GM18870 (cell line): ENCODE measurements around the gene DBH.

Experiments used
- ATAC-seq: cut with Tn5 transposase; IDR thresholded peaks from one replicate; pipeline ENCODE4 v1.9.1; 2021; ENCODE audit warnings: moderate library complexity; ENCODE audit not compliant: unreplicated experiment

DBH gene

DNA sequence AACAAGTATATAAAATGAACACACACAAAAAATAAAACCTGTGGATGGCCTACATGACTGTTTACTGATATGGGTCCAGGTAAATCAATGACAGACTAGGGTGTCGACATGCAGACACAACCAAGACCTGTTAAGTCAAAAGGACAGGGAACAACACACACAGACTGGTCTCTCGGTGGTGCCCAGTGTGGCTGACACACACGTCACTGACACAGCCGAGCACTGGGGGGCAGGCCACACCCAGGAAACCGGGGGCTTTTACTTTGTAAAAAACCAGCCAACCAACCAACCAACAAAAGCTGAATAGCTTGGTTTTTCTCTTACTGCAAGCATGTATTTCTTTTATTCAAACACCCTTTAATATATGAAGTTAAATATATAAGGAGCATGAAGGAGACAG, 31.9 kb upstream of the DBH start:
- no peak for ATAC-seq

DNA sequence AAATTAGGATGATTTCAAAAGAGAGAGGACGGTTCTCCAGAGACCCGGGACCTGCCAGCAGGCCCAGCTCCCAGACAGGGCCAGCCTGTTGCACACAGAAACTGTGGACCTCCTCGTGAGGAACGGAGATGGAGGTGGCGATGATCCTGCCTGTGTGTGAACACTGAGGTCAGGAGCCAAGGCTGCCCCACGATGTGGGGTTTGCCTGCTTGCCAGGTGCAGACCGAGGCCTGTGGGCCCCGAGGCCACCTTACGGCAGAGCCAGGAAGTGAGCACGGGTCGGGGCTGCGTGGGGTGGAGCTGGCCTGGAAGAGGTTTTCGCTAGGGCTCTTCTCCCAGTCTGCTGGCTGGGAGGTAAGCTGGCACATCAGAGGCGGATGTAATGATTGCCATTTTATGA, 31.3 kb upstream of the DBH start:
- ATAC-seq, result no peak

DNA sequence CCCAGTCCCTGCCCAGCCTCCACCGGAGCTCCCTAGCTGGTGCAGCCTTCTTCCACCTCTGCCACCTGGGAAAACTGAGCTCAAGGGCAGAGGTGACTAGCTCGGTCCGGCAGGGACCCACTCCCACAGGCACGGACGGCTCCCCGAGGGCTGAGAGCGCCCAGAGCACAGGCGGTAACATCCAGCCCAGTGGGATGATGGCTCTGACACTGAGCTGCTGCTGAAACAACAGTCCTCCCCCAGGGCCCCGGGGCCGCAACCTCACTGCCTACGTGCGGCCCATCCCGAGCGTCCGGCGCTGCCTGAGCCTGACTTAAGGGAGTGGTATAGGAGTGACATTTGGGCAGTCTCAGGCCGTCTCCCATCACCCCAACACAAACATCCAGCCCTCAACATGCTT, 30.7 kb upstream of the DBH start:
- ATAC-seq, result no peak

DNA sequence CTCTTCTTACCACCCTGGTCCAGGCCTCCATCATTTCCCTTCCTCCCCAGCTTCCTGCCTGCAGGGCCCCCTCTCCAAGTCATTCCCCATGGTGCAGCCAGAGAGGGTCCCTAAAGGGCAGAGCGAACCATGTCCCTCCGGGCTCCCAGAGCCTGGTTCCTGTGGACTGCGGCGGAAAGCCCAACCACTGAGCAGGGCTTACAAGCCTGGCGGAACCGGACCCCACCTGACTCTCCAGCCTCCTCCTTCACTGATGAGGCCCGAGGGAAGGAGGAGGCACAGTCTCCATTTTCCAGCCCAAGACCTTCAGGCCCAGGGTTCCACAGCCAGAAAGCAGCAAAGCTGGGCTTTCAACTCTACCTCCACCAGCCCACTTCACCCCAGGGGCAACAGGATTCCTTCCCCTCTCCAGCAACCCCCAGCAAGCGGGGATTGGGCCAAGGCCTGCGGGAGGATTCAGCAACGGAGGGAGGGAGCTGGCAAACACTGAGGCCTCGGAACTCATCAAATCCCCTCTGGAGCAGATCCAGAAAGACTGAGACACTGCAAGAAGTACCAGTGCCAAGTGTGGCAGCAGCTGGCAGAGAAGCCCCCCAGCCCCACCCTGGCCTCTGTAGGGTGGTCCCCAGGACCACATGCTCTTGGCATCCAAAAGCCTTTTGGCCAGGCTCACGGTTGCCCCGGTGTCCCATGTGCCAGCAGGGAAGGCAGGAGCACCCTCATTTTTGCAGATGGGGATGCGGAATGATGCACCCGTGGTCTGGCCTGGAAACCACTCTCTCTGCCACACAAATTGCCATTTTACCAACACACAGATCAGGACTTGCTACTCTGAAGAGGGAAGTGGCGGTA, 30.1 kb upstream of the DBH start:
- no peak for ATAC-seq

DNA sequence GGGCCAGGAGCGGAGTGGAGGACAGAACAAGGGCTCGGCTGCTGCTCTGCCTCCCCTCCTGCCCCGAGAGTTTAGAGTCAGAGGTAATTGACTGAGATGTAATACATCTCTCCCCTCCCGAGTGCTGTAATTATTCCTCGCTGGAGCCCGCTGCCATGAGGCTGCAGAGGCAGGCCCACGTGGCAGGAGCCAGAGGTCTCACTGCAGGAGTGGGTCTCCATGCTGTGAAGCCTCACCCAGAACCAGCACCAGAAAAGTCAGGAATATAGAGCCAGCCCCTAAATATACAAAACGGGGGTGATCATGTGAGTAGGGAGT, 29.5 kb upstream of the DBH start:
- no peak for ATAC-seq

DNA sequence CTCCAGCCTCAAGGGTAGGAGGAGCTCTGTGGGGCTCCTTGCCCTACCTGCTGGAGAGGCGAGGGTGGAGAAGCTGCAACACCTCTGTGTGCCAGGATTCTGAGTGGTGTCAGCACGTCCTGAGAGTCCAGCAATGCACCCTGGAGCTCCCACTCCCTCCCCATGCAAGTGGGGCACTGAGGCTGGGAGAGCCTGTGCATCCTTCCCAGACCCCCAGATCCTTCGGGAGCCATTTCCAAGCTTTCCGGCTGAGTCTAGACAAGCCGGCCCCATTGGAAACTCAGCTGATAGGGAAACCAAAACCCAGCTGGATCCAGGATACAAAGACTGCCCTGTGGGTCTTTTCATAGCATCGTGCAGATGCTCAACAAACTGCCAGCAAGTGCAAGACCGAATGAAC, 28.8 kb upstream of the DBH start:
- no peak for ATAC-seq

DNA sequence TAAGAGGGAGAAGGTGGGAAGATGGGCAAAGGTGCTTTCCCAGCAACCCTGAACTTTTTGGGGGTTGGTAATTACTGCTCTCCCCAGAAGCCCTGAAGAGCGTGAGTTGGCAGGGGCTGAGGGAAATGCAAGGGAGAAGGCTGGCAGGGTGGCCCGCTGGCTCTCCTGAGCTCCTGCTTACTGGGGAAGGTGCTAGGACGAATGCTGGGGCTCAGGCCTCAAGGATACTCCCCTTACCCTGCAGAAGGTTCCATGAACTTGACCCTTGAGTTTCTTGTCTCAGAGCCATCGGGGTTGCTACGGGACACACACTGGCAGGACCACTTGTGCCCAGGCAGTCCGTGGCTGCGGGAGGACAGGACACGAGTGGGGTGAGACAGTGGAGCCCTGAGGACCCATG, 28.2 kb upstream of the DBH start:
- no peak for ATAC-seq

DNA sequence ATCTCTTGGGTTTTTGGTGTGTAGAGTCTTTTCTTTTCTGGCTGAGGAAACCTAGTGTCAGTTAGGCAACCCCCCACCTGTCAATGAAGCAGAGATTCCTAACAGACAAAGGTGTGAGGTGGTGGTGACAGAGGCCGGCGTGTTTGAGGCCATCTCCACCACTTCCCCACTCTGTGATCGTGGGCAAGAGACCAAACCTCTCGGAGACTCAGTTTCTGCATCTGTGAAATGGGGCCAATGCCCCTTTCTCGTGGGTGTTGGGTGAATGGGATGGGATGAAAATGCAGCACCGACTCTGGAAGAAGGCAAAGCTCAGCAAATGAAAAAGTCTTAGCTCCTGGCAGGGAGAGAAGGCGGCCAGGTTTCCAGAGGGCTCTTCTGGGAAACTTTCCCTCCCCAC, 27.8 kb upstream of the DBH start:
- ATAC-seq, result no peak

DNA sequence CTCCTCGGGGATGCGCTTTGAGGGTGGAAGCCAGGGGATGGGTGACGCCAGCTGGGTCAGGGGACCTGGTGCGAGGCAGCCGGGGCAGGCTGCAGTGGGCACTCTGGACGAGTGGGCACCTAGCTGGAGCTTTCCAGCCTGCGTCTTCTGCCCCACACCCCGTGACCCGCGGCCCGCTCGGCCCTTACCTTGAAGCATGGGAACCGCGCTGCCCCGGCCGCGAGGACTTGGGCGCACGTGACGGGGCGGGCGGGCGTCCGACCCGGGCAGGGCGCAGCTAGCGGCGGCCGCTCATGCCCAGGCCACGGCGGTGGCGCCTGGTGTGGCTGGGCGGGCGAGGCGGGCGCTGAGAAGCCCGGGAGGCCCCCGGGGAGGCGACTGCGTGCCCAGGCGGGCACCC, 27.3 kb upstream of the DBH start:
- ATAC-seq, result no peak

DNA sequence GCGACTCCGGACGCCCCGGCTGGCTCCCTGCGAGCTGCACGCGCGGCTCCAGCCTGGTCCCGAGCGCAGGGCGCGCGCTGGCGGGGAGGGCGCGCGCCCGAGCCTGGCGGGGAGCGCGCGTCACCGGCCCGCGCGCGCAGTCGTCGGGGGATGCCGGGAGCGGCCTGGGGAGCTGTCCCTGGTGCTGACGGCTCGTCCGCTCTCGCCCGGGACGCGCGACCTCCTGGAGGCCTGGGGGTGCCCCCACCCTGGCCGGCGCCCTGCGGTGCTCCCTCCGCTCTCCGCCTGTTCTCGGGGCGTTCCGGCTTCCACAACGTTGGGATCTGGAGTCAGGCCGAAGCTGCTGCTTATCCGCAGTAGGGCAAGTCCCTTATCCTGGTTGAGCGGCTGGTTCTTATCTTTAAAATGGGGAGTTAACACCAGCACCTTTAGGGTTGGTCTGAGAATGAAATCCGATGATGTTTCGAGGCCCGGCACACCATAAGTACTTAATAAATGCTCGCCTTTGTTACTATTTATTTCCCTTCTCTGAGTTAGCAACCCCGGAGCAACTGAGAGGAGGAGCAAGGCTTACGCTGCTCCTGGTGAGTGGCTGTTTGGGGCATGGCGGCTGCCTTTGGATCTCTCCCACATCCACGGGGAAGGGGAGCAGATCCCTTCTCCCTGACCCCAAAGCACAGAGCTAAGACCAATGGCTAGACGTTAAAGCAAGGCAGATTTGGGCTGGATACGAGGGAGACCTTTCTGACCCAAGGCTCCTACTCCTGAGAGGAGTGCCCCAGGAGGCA, 26.7 kb upstream of the DBH start, which contains the start of gene FAM163B:
FAM163B (minus strand) TSS at position 79 of the 788 bp plus-strand sequence. CDS start 29,166 bp downstream, outside the sequence.
- ATAC-seq, result no peak

DNA sequence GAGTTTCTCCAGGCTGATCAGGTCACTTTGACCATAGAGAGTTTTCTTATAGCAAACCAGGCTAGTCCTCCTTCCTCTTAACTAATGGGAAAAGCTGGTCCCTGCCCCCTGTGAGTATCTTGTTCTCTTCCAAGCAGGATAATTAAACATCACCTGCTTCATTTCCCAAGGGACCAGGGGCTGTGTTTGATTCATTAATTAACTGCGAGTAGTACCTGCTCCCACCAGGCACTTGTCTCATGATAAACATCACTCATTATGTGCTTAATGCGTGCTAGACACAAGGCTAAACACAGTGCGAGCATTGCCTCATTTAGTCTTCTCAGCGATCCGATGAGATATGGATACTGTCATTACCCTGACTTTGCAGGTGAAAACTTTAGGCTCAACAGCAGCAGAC, 25.3 kb upstream of the DBH start:
- ATAC-seq, result no peak

DNA sequence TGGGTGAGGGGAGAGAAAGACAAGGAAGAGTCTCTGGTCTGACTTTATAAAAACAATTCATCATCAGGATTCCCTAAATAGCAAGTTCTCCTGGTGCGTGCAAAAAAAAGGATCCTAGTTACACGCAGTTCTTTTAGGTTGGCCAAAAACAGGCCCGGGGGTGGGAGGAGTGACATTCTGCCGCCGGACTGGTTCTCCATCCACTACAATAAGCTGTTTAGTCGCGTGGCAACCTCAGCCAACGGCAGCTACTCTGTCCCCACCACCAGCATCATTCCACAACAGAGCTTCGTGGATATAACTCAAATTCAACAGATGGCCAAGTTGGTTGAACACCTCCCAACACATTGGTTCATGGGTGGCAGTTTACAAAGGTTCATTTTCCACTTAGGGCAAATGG, 24.1 kb upstream of the DBH start:
- no peak for ATAC-seq

DNA sequence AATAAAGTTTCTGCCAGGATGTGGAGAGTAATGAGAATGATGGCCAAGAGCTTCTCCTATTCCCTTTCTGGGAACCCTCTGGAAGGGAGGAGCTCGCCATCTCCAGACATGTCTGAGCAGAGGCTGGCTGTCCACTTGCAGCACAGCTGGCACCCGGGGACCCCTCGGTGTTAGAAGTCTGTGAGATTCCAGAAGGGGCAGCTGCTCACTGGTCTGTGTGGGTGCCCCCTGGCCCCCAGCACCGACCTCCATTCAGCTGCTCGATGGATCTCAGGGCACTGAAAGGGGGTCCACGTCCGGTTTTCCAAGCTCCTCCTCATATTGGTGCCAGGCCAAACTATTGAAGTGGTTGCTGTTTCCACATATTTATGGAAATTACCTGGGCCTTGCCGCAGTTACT, 23.3 kb upstream of the DBH start:
- no peak for ATAC-seq

DNA sequence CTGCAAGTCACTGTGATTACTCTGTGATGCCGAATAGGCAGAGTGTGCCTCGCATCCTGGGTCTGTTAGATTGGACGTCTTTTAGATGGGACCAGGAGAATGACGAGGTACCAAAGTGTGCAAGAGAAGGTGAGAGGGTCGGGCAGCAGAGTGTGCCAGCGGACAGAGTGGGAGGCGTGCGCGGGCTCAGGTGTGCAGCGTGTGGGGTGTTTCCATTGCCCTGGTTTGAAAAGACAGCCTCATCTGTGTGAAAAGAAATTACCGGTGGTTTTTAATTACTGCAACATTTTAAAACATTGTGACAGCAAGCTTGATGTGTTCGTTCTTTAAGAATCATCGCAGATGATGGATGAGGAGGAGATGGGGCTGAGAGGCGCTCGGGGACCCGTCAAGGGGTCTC, 22.7 kb upstream of the DBH start:
- no peak for ATAC-seq

DNA sequence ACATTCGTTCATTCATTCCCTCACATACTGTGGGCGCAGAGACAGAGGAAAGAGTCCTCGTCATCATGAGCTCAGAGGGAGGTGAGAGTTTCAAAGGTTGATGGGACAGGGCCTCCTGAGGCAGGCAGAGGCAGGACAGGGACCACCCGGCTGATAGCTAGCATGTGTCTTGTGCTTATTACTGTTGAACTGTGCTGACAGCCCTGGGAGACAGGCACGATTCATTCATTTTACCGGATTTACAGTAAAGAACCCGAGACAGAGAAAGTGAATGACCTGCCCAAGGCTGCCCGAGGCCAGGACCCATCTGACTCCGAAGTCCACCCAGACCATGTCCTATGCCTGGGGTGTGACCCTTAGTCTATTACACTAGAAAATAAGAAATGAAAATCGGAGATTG, 22.1 kb upstream of the DBH start:
- no peak for ATAC-seq

DNA sequence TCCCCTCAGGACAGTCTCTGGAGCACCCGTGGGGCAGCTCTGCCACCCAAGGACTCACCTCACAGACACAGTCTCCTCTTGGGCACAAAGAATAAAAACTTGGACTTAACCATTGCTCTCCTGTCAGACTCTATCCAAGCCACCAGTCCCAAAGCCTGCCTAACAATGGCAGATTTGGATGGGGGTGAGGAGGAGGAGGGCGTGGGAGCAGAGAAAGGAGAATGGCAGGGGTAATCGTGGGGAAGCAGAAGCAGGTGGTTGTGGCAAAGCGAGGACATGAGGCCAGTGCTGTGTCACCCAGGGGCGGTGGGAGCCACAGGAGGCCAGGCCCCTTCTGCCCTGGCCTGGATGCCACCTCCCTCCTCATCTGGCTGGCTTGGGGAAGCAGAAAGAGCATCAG, 21.5 kb upstream of the DBH start:
- no peak for ATAC-seq

DNA sequence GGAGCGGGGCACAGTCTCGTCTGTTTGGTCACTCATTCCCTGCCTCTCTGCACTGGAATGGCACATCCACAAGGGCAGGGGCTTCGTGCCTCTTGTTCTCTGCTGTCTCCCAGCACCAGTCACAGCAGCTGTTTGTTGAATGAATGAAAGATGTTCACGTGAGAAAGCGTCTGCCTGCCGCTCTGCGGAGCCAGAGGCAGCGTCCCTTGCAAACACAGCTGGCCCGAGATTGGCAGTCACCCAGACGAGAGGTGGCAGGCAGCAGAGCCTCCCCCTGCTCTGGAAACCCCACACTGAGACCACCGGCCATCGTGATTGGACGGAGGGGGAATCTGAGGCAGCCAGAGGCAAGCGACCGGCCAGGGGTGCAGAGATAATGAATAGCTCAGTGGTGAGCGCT, 21.0 kb upstream of the DBH start:
- no peak for ATAC-seq

DNA sequence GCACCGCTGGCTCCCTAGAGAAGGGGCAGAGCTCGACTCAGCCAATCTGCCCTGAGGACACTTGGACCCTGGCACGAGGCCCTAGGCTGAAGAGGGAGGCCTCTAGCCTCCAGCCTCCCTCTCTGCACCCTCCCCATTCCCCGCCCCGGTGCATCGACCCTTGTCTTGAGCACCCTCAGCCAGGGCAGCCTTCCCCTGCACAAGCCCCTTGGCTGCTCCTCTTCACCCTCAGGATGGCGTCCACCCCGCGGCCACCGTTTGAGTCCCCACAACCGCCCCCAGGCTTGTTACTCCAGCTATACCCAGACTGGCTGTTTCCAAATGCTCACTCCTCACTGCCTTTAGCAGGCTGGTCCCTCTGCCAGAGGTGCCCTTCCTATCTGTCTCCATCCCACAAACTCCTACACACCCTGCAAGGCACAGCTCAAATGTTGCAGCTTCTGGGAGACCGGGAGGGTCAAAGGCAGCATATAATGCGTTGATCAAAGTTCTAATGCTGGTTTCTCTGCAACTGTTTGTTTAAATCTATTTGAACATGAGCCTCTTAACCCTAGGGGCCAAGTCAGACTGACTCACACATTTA, 20.5 kb upstream of the DBH start:
- ATAC-seq, result no peak

DNA sequence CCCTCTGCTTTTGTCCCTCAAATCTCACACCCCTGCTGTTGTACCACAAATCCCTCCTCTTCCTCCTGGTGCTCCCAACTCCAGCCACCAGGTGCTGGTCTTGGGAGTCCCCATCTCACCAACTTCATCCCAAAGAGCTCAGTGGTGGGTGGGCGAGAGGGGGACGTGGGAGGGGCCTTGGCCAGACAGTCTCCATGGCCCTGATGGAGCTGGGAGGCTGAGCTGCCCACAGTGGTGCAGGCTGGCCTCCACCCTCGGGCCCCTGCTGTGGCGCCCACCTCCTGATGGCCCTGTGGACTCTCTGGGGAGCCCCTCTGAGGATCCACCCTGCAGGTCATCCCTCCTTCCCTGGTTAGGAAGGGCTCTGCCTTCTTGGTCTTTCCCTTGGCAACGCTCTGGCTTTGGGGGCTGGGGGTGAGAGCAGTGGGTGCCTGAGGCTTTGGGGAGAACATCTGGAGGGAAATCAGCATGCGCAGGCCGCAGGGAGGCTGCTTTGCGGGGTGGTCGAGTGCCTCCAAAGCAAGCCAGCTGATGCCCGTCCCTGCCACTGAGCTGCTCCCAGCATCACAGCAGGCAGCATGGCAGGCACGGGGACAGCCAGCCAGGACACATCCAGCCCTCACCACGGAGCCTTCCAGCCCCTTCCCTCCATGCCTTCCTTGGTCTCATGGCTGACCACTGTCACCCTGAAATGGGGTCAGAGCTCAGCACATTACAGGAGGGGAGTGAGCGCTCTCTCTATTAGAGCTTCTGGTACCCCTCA, 19.3 kb upstream of the DBH start:
- ATAC-seq, result no peak

DNA sequence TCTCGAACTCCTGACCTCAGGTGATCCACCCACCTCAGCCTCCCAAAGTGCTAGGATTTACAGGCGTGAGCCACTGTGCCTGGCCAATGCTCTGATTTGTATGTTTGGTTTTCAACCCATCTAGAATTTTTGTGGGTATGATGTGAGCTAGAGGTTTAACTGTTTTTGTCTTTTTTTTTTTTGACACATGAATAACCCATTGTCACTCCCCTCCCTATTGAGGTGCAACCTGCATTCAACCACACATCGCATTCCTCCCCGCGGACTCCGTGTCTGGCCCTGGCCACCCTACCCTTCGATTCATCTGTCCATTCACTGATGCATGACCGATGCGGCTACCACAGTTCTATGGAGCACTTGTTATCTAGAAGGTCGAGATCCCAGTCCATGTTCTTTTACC, 17.4 kb upstream of the DBH start:
- no peak for ATAC-seq

DNA sequence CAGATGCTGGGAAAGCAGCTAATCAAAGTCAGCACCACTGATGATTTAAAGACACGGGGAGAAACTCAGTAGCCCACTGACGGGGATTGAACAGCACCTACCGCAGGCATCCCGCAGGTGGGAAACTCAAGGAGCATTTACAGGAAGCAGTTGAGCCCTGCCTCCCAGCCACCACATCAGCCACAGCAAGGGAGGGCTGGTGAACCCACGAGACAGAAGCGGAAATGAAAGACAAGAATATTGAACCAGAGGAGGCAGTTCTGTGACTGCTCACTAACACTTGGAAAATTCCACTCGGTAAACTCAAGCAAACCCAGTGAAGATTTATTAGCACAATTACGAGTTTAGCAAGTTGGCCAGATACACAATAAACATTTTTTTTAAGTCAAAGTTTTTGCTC, 16.4 kb upstream of the DBH start:
- ATAC-seq, result no peak
